ENCODE results near the gene PRR33.
"Not testable (repeated sequence)": the region's sequence is repeated elsewhere in the genome, so short reads cannot be mapped to it uniquely, and the experiment has no call there.

Gene PRR33

DNA sequence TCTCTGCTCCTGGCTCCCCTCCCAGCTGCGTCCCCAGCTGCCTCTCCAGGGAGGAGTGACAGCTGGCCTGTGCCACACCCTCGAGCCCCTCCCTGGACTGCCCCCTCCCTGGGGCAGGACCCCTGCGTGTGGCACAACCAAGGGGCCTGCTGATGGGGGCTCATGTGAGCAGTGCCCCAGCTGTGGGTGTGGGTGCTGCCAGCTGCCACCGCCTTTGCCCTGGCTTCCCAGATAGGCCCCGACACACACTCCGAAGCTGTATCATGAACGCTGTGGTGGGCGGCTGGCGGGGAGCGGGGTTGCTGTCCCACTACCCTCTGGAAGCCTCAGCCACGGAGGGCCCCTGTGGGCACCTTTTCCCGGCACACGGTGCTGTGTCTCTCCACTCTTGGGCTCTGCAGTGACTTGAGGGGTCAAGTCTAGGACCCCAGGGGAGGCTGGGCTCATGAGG, 15.8 kb downstream of the PRR33 start:
- not testable (repeated sequence) for DNase-seq (ENCODE audit: low read depth in 2 of 2)

DNA sequence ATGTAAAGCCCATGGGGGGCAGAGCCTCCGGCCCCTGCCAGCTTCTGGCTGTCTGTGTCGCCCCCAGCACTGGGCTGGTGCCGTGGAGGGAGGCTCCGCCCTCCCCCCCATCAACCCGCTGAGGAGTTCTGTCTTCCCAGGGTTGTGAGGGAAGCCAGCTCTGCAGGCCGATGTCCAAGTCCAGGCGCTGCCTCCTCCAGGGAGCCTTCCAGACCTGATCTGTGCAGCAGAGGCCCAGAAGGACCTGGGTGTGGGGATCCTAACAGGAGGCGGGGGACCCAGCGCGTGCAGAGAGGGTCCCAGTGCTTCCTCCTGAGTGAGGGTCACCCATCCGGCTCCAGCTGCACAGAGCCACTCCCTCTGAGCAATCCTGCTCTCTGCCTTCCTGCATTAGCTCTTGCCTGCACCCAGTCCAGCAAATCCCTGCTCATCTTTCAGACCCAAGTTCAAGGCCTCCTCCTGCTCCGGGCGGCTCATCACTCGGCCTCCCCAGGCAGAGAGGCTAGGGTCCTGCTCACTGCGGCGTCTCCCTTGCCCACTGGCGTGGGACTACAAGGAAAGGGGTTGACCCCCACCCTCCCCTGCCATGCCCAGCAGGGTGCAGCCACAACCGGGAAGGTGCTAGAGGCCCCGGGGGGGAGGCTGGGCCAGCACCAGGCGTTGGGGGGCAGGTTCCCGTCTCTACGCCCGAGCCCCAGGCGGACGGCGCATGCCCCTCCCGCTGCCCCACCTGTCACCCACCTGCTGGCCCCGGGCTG, 16.4 kb downstream of the PRR33 start:
- no peak for DNase-seq (ENCODE audit: low read depth in 2 of 2)

GRCh38 chr11:1874441-1875092, 17.1 kb downstream of the PRR33 start:
- DNase-seq (ENCODE audit: low read depth in 2 of 2), result not testable (repeated sequence)

GRCh38 chr11:1873813-1874150, 17.9 kb downstream of the PRR33 start:
- DNase-seq (ENCODE audit: low read depth in 2 of 2), result not testable (repeated sequence)

DNA sequence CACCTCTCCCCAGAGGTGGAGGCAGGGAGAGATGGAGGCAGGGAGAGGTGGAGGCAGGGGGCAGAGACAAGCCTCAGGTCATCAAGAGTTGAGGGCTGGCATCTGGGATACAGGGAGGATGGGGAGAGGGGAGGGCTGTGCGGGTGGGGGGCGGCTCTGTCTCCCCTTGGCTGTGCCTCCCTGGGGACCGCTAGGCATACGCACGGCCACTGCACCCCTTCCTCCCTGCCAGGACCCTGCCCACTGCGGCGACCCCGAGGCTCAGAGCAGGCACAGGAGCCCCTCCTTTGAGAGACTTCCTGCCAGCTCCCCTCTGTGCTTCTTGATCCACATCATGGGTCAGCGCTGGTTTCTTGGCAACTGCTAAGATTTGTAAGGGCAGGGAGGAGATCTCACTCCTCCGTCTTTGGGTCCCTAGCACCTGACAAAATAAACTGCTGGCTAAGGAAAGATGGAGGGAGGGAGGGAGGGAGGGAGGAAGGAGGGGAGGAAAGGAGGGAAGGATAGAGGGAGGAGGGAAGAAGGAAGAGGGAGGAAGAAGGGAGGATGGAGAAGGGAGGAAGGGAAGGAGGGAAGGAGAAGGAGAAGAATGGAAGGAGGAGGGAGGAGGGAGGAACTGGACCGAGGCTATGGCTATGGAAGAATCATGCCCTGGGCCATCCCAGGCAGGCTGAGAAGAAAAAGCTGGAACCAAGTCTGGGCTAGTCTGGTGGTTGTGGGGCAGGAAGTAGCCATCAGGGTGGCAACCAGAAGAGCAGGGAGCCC, 18.5 kb downstream of the PRR33 start:
- DNase-seq (ENCODE audit: low read depth in 2 of 2), result no peak

DNA sequence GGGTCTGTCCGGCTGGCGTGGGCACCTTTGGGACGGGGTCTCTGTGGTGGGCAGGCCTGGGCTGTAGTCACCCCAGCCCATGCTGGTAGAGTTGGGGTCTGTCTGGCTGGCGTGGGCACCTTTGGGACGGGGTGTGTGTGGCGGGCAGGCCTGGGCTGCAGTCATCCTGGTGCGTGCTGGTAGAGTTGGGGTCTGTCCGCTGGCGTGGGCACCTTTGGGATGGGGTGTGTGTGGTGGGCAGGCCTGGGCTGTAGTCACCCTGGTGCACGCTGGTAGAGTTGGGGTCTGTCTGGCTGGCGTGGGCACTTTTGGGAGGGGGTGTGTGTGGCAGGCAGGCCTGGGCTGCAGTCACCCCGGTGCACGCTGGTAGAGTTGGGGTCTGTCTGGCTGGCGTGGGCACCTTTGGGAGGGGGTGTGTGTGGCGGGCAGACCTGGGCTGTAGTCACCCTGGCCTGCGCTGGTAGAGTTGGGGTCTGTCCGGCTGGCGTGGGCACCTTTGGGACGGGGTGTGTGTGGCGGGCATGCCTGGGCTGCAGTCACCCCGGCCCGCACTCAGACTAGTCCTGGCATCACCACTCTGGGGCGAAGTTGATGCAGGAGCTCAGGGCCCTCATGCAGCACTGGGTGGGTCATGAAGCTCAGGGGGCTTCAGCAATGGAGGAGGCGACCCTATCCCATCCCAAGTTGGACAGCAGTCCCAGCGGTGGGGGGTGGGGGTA, 19.3 kb downstream of the PRR33 start:
- DNase-seq (ENCODE audit: low read depth in 2 of 2), result no peak

DNA sequence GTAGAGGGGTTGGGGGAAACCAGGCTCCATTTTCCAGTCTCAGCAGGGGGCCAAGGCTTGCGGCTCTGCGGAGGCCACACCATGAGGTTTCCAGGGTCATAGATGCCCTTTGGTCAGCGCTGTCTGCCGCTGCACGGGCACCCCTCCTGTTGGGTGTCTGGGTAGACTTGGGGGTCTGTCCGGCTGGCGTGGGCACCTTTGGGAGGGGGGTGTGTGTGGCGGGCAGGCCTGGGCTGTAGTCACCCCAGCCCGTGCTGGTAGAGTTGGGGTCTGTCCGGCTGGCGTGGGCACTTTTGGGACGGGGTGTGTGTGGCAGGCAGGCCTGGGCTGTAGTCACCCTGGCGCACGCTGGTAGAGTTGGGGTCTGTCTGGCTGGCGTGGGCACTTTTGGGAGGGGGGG, 20.2 kb downstream of the PRR33 start:
- DNase-seq (ENCODE audit: low read depth in 2 of 2), result no peak

GRCh38 chr11:1870721-1871466, 20.8 kb downstream of the PRR33 start:
- no peak for DNase-seq (ENCODE audit: low read depth in 2 of 2)

- no peak for DNase-seq (ENCODE audit: low read depth in 2 of 2)
Observed at GRCh38 chr11:1870326-1870696, 21.4 kb downstream of the PRR33 start.

DNA sequence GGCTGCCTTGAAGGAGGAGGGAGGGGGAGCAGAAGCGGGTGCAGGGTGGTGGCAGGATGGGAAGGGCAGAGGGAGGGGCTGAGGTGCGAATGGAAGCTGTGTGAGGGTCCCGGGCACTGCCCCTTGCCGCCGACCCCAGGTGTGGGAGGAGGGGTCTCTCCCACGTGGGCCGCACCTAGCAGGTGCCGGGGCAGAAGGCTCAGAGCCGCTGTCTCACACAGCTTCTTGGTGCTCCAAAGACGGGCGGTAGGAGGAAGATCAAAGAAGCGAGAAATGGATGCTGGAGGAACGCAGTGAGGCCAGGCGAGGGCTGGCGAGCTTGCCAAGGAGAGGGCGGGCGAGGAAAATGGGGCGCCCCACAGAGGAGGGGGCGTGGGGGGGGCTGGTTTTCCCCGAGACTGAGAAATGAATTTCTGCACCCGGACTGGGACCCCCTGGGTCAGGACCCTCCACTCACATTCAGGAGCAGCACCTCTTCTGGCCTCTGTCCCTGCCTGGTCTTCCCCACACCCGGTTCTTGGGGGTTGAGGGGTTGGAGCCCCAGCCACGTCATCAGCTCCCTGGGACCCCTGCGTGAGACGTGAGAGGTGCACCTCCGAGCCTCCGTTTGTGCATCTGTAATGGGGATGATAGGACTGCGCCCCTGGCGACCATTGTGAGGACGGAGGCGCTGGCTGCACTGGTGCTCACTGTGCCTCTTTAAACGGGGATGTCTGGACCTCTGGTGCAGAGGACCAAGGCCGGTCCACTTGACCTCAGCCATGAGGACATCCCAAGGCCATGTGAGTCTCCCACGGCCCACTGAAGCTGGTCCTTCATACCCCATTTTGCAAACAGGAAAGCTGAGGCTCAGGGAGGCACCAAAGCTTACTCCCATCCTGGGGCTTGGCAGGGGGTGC, 22.0 kb downstream of the PRR33 start:
- DNase-seq (ENCODE audit: low read depth in 2 of 2), result no peak

DNA sequence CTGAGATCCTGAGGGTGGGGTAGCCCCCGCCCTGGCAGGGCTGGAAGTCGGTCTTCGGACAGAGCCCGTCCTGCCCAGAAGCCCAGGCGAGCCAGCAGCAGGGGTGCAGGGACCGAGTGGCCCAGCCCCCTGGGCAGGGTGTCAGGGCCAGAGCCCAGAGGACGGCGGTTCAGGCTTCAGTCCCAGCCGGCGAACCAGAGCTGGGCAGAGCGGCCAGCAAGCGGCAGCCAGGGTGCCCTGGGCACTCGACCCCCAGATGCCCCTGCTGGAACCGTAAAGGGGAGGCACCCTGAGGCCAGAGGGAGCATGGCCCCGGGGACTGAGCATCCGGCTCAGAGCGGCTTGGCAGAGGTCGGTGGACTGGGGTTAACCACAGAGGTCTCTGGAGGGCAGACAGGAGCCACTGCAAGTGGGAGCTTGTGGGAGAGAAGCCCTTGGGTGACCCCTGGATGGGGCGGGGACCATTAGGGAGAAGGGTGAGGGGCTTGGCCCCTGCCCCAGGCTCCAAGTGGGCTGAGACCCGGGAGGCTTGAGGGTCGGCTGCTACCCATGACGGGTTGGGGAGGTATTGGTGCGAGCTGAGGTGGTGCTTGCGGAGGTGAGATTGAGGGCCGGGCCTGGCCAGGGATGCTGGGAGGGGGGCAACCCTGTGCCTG, 22.9 kb downstream of the PRR33 start:
- DNase-seq (ENCODE audit: low read depth in 2 of 2), result no peak

- no peak for DNase-seq (ENCODE audit: low read depth in 2 of 2)
Observed at GRCh38 chr11:1868056-1868635, 23.5 kb downstream of the PRR33 start.

DNA sequence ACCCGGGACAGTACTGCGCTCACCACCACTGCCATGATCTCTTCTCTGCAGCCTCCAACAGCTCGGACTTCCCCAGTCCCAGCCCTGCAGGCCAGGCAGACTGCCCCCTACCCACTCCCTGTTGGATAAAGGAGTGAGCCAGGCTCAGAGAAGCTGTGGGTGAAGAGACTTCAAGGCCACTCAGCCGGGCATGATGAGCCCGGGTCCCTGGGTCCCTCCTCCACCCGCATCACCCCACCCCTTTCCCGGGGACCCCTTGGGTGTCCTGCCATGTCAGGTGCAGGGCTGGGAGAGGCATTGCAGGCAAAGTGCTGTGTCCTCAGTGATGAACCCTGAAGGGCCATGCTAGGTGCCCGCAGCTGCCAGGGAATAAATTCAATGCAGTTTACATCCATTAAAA, 24.3 kb downstream of the PRR33 start:
- DNase-seq (ENCODE audit: low read depth in 2 of 2), result no peak

DNA sequence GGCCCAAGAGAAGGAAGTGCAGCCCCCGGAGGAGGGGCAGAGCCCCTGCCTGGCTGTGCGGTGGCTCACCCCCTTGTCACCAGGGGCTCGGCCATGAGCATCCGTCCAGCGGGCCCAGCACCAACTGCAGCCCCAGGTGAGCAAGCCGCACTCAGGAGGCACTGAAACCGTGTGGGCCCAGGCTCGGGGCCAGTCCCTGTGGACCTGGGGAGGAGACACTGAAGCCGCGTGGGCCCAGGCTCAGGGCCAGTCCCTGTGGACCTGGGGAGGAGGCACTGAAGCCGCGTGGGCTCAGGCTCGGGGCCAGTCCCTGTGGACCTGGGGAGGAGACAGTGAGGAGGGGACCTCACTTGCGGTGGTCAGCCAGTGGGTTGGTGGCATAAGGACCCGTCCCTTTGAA, 24.9 kb downstream of the PRR33 start:
- no peak for DNase-seq (ENCODE audit: low read depth in 2 of 2)

DNA sequence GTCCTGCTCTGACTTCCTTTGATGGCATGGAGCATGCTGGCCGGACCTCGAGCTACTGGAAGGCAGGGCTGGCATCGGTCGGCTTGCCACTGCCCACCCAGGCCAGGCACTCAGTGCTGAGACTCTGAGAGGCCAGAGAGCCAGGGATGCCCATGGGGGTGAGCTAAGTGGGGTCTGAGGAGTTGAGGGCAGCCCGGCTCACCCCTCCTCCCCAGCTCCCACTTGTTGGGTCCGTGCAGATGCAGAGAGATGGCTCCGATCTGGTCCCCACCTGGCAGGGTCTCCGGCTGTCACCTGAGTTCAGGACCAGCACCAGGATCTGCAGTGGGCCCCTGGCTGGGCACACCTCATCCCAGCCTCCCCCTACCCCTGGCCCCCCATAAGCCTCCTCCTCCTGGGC, 25.5 kb downstream of the PRR33 start:
- no peak for DNase-seq (ENCODE audit: low read depth in 2 of 2)

DNA sequence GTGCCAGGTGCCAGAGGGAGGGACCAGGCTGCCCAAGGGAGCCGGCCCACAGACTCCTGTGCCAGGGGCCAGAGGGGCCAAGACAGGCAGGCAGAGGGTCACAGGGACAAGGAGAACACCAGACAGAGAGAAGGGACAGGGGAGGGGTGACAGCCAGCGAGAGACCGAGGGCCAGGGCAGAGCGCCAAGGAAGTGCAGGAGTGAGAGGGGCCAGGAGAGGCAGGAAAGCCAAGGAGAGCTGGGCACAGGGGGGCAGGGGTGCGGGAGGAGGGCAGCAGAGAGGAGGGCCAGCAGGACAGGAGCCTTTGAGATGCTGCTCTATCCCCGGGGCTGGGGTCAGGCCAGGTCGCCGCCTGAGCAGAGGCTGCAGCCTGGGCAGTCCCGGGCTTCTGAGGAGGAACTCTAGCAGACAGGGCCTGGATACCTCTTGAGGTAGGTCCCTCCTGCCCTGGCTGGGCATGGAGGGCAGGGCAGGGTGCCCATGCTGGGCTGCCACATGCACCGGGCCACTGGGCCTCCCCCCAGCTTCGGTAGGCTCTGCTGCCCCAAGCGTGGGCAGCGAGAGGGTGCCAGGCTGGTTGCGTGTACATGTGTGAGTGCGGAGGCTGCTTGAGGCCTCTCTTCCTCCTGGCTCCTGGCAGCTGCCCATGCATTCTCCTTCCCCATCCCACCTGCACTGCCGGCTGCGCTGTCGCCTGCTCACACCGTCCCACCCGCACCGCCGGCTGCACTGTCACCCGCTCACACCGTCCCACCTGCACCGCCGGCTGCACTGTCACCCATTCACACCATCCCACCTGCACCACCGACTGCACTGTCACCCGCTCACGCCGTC, 26.6 kb downstream of the PRR33 start:
- no peak for DNase-seq (ENCODE audit: low read depth in 2 of 2)

DNA sequence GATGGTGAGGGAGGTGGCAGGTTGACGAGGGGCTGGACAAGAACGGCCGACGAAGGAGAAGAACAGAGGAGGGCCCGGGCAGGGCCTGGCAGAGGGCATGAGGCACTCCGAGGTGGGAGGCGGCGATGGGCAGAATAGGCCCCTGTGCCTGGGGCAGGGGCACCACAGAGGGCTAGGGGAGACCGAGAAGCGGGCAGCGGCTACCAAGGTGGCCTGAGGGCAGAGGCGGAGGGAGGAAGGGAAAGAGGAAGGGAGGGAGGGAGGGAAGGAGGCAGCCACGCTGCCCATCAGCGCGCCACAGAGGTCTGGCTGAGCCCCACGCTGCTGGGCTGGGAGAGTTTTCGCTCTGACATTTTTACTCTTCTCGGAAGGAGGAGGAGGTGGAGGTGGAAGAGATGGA, 27.5 kb downstream of the PRR33 start:
- DNase-seq (ENCODE audit: low read depth in 2 of 2), result no peak

- DNase-seq (ENCODE audit: low read depth in 2 of 2), result no peak
Observed at GRCh38 chr11:1863352-1864216, 28.1 kb downstream of the PRR33 start.
